Astrocyte of the spinal cord (primary cell): ENCODE results near the gene KRTAP5-4.
"Not testable (repeated sequence)": the region's sequence is repeated elsewhere in the genome, so short reads cannot be mapped to it uniquely, and the experiment has no call there.

Source experiments
- DNase-seq: peaks from one replicate; pipeline ENCODE4 v3.0.0; 2011; ENCODE audit warnings: low read depth, low spot score
- H3K4me3 ChIP-seq: 2 replicates; pipeline ENCODE4 v1.5.1; 2011; ENCODE audit warnings: low read depth, mild to moderate bottlenecking, low read length, moderate library complexity
- in situ Hi-C: cut with HindIII; loops from 2 replicates; pipeline ENCODE4 v1.10.0; 2017; ENCODE audit warnings: low sequenced_read_pairs
- TF ChIP-seq, protein P1 (sequence below): IDR thresholded peaks from 2 replicates; pipeline ENCODE4 v1.5.1; 2012; ENCODE audit warnings: low read depth, mild to moderate bottlenecking, low read length, inconsistent platforms

Gene KRTAP5-4

DNA sequence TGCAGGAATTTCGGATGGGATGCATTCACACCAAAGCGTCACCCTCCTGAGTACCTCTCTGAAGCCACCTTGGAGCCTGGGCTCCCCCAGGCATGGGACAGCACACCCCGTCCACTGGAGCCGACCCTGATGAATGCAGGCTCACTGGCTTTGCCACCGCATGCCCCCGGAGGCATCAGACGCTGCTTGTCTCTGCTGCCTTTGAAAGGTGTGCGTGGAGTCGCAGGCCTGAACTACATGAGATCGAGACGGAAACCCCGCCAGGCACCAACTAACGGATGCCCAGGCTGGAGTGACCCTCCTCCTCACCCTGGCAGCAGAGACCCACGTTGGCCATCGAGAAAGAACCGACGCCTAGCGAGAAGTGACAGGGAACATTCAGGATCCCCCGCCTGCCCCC, 30.1 kb upstream of the KRTAP5-4 start:
- no peak overlapping the region for H3K4me3 ChIP-seq
- TF ChIP-seq, protein P1, sequence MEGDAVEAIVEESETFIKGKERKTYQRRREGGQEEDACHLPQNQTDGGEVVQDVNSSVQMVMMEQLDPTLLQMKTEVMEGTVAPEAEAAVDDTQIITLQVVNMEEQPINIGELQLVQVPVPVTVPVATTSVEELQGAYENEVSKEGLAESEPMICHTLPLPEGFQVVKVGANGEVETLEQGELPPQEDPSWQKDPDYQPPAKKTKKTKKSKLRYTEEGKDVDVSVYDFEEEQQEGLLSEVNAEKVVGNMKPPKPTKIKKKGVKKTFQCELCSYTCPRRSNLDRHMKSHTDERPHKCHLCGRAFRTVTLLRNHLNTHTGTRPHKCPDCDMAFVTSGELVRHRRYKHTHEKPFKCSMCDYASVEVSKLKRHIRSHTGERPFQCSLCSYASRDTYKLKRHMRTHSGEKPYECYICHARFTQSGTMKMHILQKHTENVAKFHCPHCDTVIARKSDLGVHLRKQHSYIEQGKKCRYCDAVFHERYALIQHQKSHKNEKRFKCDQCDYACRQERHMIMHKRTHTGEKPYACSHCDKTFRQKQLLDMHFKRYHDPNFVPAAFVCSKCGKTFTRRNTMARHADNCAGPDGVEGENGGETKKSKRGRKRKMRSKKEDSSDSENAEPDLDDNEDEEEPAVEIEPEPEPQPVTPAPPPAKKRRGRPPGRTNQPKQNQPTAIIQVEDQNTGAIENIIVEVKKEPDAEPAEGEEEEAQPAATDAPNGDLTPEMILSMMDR: no peak
- DNase-seq: no peak
- in situ Hi-C loops: no loop called here

DNA sequence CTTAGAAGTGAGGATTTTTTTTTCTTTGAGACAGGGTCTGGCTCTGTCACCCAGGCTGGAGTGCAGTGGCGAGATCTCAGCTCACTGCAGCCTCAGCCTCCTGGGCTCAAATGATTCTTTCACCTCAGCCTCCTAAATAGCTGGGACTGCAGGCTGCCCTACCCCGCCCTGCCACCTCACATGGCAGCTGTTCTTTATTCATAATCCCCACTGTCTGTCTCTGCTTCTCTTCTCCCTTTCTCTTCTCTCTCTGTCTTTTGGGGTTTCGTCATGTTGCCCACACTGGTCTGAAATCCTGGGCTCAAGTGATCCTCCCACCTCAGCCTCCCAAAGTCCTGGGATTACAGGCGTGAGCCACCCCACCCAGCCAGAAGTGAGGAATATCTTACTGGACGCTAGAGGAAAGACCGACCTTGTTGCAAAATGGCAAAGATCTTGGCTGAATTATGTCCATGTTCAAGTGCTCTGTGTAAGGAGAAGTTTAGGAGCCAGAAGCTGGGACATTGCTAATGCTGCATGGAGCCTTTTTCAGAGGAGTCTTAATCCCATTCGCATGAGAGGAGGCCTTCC, 29.6 kb upstream of the KRTAP5-4 start:
- H3K4me3 ChIP-seq: no peak overlapping the region
- TF ChIP-seq, protein P1: no peak
- no peak for DNase-seq
- in situ Hi-C loops: no loop called here

DNA sequence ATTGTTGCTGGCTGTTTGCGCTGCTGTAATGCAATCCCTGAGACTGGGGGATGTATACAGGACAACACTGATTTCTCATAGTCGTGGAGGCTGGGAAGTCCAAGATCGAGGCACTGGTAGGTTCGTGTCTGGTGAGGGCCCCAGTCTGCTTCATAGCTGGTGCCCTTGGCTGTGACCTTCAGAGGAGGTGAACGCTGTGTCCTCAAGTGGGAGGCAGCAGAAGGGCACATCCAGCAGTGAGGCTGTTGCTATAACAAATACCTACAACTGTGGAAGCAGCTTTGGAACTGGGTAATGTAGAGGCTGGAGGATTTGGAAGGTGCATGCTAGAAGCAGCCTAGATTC, 29.0 kb upstream of the KRTAP5-4 start:
- H3K4me3 ChIP-seq: no peak overlapping the region
- in situ Hi-C loops: no loop called here
- no peak for DNase-seq
- TF ChIP-seq, protein P1: no peak

DNA sequence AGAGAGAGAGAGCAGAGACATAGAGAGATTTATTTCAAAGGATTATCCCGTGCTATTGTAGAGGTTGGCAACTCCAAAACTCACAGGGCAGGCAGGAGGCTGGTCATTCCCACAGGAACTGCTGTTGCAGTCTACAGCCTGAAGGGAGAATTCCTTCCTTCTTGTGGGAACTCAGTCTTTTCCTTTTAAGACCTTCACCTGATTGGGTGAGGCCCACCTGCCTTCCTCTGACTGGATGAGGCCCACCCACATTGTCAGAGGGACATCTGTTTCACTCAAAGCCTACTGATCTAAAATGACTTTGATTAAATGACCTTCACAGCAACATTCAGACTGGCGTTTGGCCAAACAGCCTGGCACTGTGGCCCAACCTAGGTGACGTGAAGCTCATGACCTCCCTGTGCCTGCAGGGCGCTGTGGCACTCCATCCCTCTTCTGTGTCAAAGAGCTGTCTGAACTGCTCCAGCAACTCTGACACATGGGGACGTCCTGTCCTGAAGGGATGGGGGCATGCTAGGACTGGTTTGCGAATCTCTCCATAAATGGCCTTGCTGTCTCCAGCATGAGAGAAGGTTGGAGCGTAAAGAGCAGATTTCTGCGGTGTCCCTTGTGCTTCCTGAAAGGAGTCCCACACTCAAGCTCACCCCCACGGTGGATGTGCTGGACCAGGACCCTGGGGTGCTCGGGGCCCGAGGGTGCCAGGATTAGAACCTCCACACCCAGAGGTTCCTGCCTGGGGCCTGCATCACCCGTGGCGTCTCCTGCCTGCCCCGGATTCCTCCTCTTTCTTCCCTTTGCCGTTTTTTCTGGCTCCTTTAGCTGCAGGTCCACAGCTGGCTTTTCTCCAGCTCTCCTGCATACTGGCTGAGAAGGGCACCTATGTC, 28.3 kb upstream of the KRTAP5-4 start:
- TF ChIP-seq, protein P1: no peak
- in situ Hi-C loops: no loop called here
- no peak overlapping the region for H3K4me3 ChIP-seq
- no peak for DNase-seq

DNA sequence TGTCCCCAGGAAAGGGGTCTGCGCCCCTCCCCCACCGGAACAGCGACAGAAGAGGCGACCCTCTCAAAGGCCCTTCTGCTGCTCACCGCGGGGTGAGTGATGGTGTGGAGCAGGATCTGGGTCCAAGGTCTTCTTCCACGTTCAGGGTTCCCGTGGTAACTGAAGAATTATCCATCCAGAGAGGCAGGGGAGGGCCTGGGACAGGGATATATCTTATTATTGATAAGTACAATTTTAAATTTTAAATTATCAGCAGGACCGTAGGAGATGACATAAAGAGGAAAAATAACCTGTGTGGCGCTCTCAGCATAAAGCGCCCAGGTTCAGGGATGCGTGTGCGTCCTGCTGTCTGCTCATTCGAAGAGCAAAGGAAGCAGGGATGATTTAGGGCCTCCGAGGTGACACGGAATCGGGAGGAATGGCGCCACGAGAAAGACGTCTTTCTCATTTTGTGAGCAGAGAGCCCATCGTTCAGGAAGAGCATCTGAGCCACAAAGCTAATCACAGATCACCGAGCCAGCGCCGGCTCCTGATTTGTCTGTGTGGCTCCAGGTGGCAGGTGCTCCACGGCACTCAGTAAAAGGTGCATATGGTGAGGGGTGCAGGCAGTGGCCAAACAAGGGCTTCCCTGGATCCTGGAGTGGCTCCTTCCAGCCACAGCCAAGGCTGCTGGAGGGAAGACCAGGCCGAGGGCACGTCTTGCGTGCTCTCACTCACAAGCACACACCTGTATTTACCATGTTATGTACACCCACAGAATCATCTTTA, 26.9 kb upstream of the KRTAP5-4 start:
- TF ChIP-seq, protein P1: no peak
- DNase-seq: no peak
- no peak overlapping the region for H3K4me3 ChIP-seq
- in situ Hi-C loops: no loop called here

DNA sequence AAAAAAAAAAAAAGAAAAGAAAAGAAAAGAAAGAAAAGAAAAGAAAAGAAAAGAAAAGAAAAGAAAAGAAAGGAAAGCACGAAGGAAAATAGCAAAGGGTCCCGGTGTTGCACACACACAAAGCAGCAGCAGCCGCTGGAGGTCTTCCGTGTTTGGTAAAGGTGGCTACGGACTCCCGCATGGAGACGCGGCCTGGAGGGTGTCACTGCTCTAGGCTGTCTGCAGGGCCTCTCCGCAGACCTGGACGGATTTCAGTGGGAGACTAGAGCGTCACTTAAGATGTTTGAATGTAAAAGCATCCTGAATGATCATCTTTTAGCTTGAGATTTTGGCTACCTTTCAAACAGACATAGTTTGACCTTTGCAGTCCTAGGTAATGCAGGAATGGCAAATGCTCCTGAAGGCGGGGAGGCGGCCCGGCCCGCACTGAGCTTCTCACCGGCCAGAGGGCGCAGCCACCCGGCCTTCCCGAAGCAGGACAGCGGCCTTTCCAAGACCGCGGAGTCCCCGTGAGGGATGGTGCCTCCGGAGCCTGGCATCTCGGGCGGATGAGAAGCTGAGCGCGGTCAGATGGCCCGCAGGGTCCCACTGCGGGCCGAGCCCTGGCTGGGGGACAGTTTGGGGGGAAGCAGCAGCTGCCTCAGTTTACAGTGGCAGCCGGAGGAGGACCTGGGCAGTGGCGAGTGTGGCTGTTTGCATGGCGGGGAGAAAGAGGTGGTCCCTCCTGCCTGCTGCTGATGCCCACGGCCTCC, 26.1 kb upstream of the KRTAP5-4 start:
- no peak for DNase-seq
- in situ Hi-C loops: no loop called here
- TF ChIP-seq, protein P1: no peak
- H3K4me3 ChIP-seq: no peak overlapping the region

DNA sequence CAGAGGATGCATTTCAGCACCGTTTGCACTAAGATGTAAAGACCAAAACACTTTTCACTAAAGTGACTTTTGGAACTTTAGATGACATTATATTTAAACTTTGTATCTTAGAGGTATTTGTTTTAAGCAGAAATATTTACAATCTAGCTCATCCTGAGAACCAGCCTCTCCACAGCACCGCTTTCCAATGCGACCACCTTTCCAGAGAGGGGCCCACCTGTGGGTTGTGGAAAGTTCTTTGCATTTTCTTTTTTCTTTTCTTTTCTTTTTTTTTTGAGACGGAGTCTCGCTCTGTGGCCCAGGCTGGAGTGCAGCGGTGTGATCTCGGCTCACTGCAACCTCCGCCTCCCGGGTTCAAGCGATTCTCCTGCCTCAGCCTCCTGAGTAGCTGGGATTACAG, 24.6 kb upstream of the KRTAP5-4 start:
- H3K4me3 ChIP-seq, DNase-seq, in situ Hi-C loops: not testable (repeated sequence)
